AG09309 (cell line): ENCODE results near the gene OR6B1.

Source experiments
- DNase-seq: peaks from one replicate; pipeline ENCODE4 v3.0.0-alpha.2; 2010; ENCODE audit warnings: low read depth
- H3K4me3 ChIP-seq: 2 replicates; pipeline ENCODE4 v1.5.1; 2011; ENCODE audit warnings: mild to moderate bottlenecking, low read depth, low read length, moderate library complexity; ENCODE audit not compliant: control insufficient read depth
- TF ChIP-seq, protein P1 (sequence below): IDR thresholded peaks from 2 replicates; pipeline ENCODE4 v1.5.1; 2011; ENCODE audit warnings: mild to moderate bottlenecking, low read depth, low read length, inconsistent platforms; ENCODE audit not compliant: insufficient read depth, control insufficient read depth; ENCODE audit errors: missing control alignments

OR6B1 gene

DNA sequence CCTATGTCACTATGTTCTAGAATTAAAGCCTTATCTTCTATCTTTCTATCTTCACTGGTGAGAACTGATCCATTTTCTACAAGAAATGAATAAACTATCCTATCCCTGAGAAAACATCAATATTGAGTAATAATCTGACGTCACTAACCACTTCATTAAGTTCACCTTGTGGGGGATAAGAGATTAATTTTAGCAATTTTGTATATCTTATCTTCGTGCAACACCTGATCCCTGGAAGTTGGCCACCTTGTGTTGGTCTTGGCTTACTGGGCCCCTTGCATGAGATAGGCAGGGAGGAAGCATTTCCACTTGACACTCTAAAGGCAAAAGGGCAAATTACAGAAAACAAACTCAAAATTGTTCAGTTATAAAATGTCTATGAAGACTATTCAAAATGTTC lies 20.1 kb upstream of the OR6B1 start:
- no peak overlapping the region for H3K4me3 ChIP-seq
- no peak for DNase-seq
- TF ChIP-seq, protein P1, sequence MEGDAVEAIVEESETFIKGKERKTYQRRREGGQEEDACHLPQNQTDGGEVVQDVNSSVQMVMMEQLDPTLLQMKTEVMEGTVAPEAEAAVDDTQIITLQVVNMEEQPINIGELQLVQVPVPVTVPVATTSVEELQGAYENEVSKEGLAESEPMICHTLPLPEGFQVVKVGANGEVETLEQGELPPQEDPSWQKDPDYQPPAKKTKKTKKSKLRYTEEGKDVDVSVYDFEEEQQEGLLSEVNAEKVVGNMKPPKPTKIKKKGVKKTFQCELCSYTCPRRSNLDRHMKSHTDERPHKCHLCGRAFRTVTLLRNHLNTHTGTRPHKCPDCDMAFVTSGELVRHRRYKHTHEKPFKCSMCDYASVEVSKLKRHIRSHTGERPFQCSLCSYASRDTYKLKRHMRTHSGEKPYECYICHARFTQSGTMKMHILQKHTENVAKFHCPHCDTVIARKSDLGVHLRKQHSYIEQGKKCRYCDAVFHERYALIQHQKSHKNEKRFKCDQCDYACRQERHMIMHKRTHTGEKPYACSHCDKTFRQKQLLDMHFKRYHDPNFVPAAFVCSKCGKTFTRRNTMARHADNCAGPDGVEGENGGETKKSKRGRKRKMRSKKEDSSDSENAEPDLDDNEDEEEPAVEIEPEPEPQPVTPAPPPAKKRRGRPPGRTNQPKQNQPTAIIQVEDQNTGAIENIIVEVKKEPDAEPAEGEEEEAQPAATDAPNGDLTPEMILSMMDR: no peak

- TF ChIP-seq, protein P1: no peak
- no peak overlapping the region for H3K4me3 ChIP-seq
- DNase-seq: no peak
Observed at GRCh38 chr7:143980746-143981510, 19.2 kb upstream of the OR6B1 start.

GRCh38 chr7:143983960-143984359 lies 16.2 kb upstream of the OR6B1 start:
- TF ChIP-seq, protein P1: no peak
- H3K4me3 ChIP-seq: no peak overlapping the region
- DNase-seq: no peak

- TF ChIP-seq, protein P1: no peak
- no peak for DNase-seq
- H3K4me3 ChIP-seq: no peak overlapping the region
Observed at GRCh38 chr7:143987513-143987912, 12.6 kb upstream of the OR6B1 start.

DNA sequence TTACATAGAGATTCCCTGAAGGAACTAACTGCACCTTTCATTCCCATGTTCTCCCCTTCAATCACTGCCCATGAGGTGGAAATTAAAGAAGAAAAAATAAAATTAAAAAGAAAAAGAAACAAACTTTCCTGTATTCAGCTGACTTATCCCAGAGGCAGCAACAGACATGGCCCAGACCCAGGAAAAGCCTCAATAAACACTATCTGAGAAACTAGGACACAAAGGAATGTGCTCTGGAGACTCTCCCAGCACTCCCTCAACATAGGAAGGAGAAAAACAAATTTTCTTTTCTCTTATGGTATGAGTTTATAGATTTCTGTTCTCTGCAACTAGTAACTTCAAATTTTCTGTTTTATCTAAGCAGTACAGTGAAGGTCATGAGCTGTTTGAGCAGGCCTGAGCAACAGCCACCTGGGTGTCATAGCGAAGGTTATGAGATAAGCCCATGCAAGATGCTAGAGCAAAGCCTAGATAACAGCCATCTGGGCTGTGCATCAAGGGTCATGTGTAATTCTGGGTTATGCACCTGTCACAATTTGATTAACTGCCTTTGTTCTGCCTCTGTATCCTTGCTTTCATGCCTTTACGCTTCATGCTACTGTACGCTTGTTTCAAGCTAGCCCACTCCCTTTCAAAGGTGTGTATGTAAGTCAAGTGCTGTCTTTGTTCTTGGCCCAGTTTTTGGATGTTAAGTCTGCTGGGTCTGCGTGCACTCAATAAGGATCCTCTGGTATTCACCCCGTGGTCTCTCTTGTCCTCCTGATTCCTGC lies 11.0 kb upstream of the OR6B1 start:
- TF ChIP-seq, protein P1: no peak
- no peak overlapping the region for H3K4me3 ChIP-seq
- no peak for DNase-seq

DNA sequence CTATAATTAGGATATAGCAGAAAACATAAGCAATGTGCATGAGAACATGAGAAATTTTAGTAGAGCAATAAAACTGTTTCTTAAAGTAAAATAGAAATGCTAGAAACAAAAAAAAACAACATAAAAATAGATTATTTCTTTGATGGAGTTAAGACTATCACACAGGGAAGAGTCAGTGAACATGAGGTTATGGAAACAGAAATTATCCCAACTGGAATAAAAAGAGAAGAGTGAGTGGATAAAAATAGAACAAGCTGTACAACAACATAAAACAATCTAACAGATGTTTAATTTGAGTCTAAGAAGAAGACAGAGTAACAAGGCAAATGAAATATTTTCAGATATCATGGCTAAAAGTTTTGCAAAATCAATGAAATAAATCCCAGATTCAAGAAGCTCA lies 7.5 kb upstream of the OR6B1 start:
- DNase-seq: no peak
- no peak overlapping the region for H3K4me3 ChIP-seq
- TF ChIP-seq, protein P1: no peak
